Fibroblast of upper back skin (primary cell): ENCODE data around the gene SULF2.
"Not testable (repeated sequence)": the region's sequence is repeated elsewhere in the genome, so short reads cannot be mapped to it uniquely, and the experiment has no call there.

Experiments
- DNase-seq: peaks from one replicate; pipeline ENCODE4 v3.0.0-alpha.2; 2013

Gene SULF2

GRCh38 chr20:47785311-47785853, at the start of gene SULF2:
Gene SULF2, minus strand, starts transcription at chr20:47785481. Its CDS starts 28,118 bp downstream, at chr20:47757363.
- no peak for DNase-seq

- DNase-seq = not testable (repeated sequence)
These were observed 46.4 kb upstream of the SULF2 start for GRCh38 chr20:47831675-47832074.

- DNase-seq = not testable (repeated sequence)
These were observed 41.4 kb upstream of the SULF2 start for GRCh38 chr20:47826716-47827115.

GRCh38 chr20:47826006-47826405, 40.7 kb upstream of the SULF2 start:
- DNase-seq = not testable (repeated sequence)

- DNase-seq = no peak
These were observed 39.9 kb upstream of the SULF2 start for GRCh38 chr20:47825011-47825762.

GRCh38 chr20:47823941-47824340, 38.7 kb upstream of the SULF2 start:
- DNase-seq = not testable (repeated sequence)

GRCh38 chr20:47821481-47822100, 36.3 kb upstream of the SULF2 start:
- no peak for DNase-seq

- DNase-seq = no peak
These were observed 33.8 kb upstream of the SULF2 start for GRCh38 chr20:47818996-47819609.

GRCh38 chr20:47818466-47818865, 33.2 kb upstream of the SULF2 start:
- DNase-seq = no peak

GRCh38 chr20:47818016-47818415, 32.7 kb upstream of the SULF2 start:
- DNase-seq = no peak

GRCh38 chr20:47817573-47817972, 32.3 kb upstream of the SULF2 start:
- no peak for DNase-seq

GRCh38 chr20:47816487-47817451, 31.5 kb upstream of the SULF2 start:
- no peak for DNase-seq

- DNase-seq = no peak
These were observed 30.6 kb upstream of the SULF2 start for GRCh38 chr20:47815866-47816265.

- no peak for DNase-seq
These were observed 30.1 kb upstream of the SULF2 start for GRCh38 chr20:47815416-47815806.

GRCh38 chr20:47814632-47815415, 29.5 kb upstream of the SULF2 start:
- no peak for DNase-seq

- no peak for DNase-seq
These were observed 25.6 kb upstream of the SULF2 start for GRCh38 chr20:47810721-47811347.

GRCh38 chr20:47810116-47810677, 24.9 kb upstream of the SULF2 start:
- DNase-seq = no peak

- no peak for DNase-seq
These were observed 24.1 kb upstream of the SULF2 start for GRCh38 chr20:47809161-47809960.

GRCh38 chr20:47805951-47806350, 20.7 kb upstream of the SULF2 start:
- no peak for DNase-seq

- DNase-seq = not testable (repeated sequence)
These were observed 19.7 kb upstream of the SULF2 start for GRCh38 chr20:47804972-47805371.
